Cardiac fibroblast (primary cell): Measurements from ENCODE around the gene NBPF9.
"Not testable (repeated sequence)": the region's sequence is repeated elsewhere in the genome, so short reads cannot be mapped to it uniquely, and the experiment has no call there.

Source experiments
- DNase-seq, 2 donors: peaks; one replicate each; pipeline versions ENCODE4 v3.0.0 to v3.0.0-alpha.2; 2010; ENCODE audit warnings: low read depth in 2 of 2
- H3K4me3 ChIP-seq, 2 donors: replicated peaks in 1 of 2; 1 replicate in 1 of 2; 2 replicates in 1 of 2; pipeline ENCODE4 v1.5.1; 2011; ENCODE audit warnings: low read depth in 2 of 2, low read length in 2 of 2, mild to moderate bottlenecking in 2 of 2, moderate library complexity in 1 of 2

The NBPF9 gene

GRCh38 chr1:149103109-149104081 is at the start of gene NBPF9:
NBPF9 (minus strand) TSS chr1:149103551; CDS start chr1:149082139, 21,412 bp downstream.
- DNase-seq, result peak; percentile 46 to 48

GRCh38 chr1:149149909-149150308 is 46.6 kb upstream of the NBPF9 start:
- not testable (repeated sequence) for DNase-seq, H3K4me3 ChIP-seq

More at GRCh38 chr1:149103109-149104081, at the start of gene NBPF9:
- peak within 1 kb of the TSS; percentile 33 to 56 for H3K4me3 ChIP-seq

- peak in 1 of 2 donors; percentile 40 for DNase-seq
- H3K4me3 ChIP-seq, result not testable (repeated sequence)
These were observed 34.2 kb upstream of the NBPF9 start for GRCh38 chr1:149137585-149137984.

- not testable (repeated sequence) for DNase-seq, H3K4me3 ChIP-seq
These were observed 27.6 kb upstream of the NBPF9 start for GRCh38 chr1:149130938-149131337.

- not testable (repeated sequence) for DNase-seq, H3K4me3 ChIP-seq
These were observed 25.9 kb upstream of the NBPF9 start for GRCh38 chr1:149129245-149129644.

GRCh38 chr1:149126555-149127145 is 23.3 kb upstream of the NBPF9 start:
- DNase-seq, H3K4me3 ChIP-seq: not testable (repeated sequence)

- peak; percentile 0 to 1 for DNase-seq
- H3K4me3 ChIP-seq, result not testable (repeated sequence)
These were observed 20.9 kb upstream of the NBPF9 start for GRCh38 chr1:149123948-149124926.

GRCh38 chr1:149112828-149113227 is 9.5 kb upstream of the NBPF9 start:
- not testable (repeated sequence) for DNase-seq, H3K4me3 ChIP-seq

GRCh38 chr1:149110343-149110742 is 7.0 kb upstream of the NBPF9 start:
- not testable (repeated sequence) for DNase-seq, H3K4me3 ChIP-seq

- not testable (repeated sequence) for DNase-seq
- peak overlapping the region; percentile 29 to 38 for H3K4me3 ChIP-seq
These were observed 777 bp downstream of the NBPF9 start for GRCh38 chr1:149102574-149102973.

GRCh38 chr1:149098276-149098675 is 5.1 kb downstream of the NBPF9 start:
- not testable (repeated sequence) for DNase-seq, H3K4me3 ChIP-seq

GRCh38 chr1:149093155-149093554 is 10.2 kb downstream of the NBPF9 start:
- DNase-seq, H3K4me3 ChIP-seq: not testable (repeated sequence)

- not testable (repeated sequence) for H3K4me3 ChIP-seq, DNase-seq
These were observed 27.7 kb downstream of the NBPF9 start for GRCh38 chr1:149075505-149076127.

- H3K4me3 ChIP-seq, DNase-seq: not testable (repeated sequence)
These were observed 38.7 kb downstream of the NBPF9 start for GRCh38 chr1:149064611-149065010.

GRCh38 chr1:149043056-149043455 is 60.3 kb downstream of the NBPF9 start:
- DNase-seq, result not testable (repeated sequence)

GRCh38 chr1:149033916-149034315 is 69.4 kb downstream of the NBPF9 start:
- not testable (repeated sequence) for H3K4me3 ChIP-seq, DNase-seq

More at GRCh38 chr1:149043056-149043455, 60.3 kb downstream of the NBPF9 start:
- not testable (repeated sequence) for H3K4me3 ChIP-seq

- not testable (repeated sequence) for H3K4me3 ChIP-seq, DNase-seq
These were observed 79.0 kb downstream of the NBPF9 start for GRCh38 chr1:149024327-149024726.
